Fibroblast of pulmonary artery (primary cell): Measurements from ENCODE around the gene MAP2.
A peak's percentile ranks its signal among the peaks of the same experiment; 100 is the strongest.

ENCODE experiments used
- DNase-seq: peaks from one replicate; pipeline ENCODE4 v3.0.0-alpha.2; 2010; ENCODE audit warnings: low read depth
- H3K4me3 ChIP-seq: replicated peaks from 2 replicates; pipeline ENCODE4 v1.5.1; 2011; ENCODE audit warnings: low read depth, mild to moderate bottlenecking, control low read depth, low read length, moderate library complexity
- TF ChIP-seq, protein P1 (sequence below): IDR thresholded peaks from 2 replicates; pipeline ENCODE4 v1.5.1; 2011; ENCODE audit warnings: mild to moderate bottlenecking, control low read depth, low read length, inconsistent platforms; ENCODE audit errors: missing control alignments

MAP2 gene

DNA sequence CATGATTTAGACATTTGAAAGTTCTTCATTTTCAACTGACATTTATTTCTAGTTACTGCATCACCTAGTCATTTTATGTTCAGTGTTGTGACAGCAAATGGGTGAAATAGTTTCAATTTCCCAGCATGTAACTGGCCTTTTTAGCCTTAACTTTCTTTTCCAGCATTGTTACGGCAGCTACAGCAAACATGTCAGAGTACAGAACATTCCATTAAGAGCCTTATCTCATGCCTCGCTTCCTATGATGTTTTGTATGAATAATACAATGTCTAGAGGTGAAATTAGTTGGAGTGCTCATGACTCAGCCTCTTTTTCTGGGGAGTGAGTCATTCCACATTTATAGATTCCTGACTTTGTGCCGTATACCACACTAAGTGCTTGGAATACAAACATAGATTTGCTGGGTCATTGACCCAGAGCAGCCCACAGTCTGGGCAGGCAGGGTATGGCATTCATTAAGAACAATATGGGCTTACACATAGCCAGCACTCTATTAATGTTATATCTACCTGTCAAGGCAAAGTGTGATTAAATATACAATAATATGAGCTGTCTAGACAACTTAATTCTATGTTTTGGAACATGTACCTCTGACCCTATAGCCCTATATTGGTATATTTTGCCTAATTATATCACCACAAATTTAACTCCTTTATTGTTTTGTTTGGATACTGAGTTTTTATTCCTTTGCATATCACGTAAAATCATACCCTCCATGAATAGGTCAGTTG lies 72.2 kb downstream of the MAP2 start:
- no peak overlapping the region for H3K4me3 ChIP-seq
- TF ChIP-seq, protein P1, sequence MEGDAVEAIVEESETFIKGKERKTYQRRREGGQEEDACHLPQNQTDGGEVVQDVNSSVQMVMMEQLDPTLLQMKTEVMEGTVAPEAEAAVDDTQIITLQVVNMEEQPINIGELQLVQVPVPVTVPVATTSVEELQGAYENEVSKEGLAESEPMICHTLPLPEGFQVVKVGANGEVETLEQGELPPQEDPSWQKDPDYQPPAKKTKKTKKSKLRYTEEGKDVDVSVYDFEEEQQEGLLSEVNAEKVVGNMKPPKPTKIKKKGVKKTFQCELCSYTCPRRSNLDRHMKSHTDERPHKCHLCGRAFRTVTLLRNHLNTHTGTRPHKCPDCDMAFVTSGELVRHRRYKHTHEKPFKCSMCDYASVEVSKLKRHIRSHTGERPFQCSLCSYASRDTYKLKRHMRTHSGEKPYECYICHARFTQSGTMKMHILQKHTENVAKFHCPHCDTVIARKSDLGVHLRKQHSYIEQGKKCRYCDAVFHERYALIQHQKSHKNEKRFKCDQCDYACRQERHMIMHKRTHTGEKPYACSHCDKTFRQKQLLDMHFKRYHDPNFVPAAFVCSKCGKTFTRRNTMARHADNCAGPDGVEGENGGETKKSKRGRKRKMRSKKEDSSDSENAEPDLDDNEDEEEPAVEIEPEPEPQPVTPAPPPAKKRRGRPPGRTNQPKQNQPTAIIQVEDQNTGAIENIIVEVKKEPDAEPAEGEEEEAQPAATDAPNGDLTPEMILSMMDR, result no peak
- DNase-seq, result peak; percentile 99

DNA sequence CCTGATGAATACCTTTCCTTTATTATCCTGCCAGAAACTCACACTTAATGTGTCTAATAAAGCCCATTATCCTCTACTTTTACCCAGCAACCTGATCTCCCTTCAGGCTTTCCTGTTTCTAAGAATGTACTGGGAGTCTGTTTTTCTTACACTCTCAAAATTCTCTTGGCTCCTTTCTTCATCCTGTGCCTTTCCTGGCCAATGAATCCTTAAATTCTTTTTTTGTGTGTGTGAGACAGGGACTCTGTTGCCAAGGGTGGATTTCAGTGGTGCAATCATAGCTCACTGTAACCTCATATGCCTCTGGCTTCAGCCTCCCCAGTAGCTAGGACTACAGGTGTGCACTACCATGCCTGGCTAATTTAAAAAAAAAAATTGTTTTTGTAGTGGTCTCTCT lies 72.7 kb downstream of the MAP2 start:
- TF ChIP-seq, protein P1, result no peak
- no peak overlapping the region for H3K4me3 ChIP-seq
- DNase-seq, result peak; percentile 94

DNA sequence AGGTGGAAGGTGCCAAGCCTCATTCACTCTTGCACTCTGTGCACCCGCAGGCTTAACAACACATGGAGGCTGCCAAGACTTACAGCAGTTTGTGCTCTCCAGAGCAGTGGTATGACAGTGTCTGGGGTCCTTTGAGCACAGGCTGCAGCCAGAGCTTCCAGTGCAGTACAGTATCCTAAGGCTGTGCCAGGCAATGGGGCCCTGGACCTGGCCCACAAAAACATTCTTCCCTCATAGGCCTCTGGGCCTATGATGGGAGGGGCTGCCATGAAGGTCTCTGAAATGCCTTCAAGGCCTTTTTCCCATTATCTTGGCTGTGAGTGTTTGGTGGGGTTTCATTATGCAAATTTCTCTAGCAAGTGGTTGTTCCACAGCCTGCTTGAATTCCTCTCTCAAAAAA lies 74.8 kb downstream of the MAP2 start:
- TF ChIP-seq, protein P1, result no peak
- DNase-seq, result no peak
- H3K4me3 ChIP-seq, result no peak overlapping the region

DNA sequence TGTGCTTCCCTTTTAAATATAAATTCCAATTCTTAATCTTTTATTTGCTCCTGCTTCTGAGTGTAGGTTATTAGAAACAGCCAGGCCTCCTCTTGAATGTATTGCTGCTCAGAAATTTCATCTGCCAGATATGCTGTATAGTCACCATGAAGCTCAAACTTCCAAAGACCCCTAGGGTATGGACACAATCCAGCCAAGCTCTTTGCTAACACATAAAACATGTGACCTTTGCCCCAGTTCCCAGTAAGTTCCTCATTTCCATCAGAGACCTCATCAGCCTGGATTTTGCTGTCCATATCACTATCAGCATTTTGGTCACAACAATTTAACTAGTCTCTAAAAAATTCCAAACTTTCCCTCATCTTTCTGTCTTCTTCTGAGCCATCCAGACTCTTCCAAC lies 75.2 kb downstream of the MAP2 start:
- no peak for DNase-seq
- H3K4me3 ChIP-seq, result no peak overlapping the region
- TF ChIP-seq, protein P1, result no peak

DNA sequence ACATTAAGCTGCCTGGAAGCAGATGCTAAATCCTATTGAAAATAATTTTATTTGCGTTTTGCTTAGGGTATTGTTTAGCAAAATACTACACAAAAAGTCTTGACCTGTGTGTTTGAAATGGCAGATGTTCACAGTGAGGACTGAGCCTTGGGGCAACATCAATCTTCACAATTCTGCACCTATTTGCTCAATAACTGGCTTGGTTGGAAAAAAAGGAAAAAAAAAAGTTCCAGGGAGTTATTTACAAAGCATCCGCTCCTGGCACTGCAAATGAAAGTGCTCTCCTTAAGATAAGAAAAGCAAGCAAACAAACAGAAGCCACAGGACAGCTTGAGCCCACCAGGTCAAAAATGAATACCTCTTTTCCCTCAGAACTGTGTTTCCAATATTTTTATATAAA lies 77.7 kb downstream of the MAP2 start:
- H3K4me3 ChIP-seq, result no peak overlapping the region
- TF ChIP-seq, protein P1, result no peak
- no peak for DNase-seq

DNA sequence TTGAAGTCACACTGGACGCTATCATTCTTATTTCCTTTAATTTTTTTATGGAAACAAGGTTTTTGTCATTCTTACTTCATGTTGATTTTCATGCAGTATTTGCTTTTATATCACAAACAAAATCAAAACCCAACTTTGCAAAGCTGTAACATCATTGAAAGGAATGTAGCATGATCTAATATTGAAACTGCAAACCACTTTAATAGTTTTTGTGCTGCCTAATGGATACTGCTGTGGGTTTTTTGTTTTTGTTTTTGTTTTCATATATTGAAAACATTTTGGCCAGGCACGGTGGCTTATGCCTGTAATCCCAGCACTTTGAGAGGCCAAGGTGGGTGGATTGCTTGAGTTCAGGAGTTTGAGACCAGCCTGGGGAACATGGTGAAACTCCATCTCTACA lies 81.6 kb downstream of the MAP2 start:
- TF ChIP-seq, protein P1, result no peak
- no peak overlapping the region for H3K4me3 ChIP-seq
- no peak for DNase-seq

DNA sequence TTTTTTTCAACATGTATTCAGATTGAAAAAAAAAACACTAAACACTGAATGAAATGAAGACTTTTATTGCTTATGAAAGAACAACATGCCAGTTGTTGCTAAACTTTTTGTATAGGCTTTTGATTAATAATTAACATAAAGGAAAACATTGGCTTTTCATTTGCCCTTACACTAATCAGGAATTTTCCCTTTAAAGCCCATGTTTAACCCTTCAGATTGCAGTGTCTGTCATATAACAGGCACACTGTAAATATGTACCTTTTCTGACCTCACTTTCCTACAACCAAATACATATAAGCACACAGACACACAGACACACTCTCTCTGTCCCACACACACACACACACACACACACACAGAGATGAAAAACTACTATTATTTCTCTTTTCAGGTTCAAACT lies 84.4 kb downstream of the MAP2 start:
- no peak overlapping the region for H3K4me3 ChIP-seq
- DNase-seq, result no peak
- TF ChIP-seq, protein P1, result no peak
